HT1080 (cell line): ENCODE measurements around the gene CTNNBL1. TPM values are rescaled to one million over a fixed set of nuclear protein-coding genes. Genes with fewer than 3 reads are reported as not detected.
"Not testable (repeated sequence)": the region's sequence is repeated elsewhere in the genome, so short reads cannot be mapped to it uniquely, and the experiment has no call there.

ENCODE experiments used
- DNase-seq: peaks from one replicate; pipeline ENCODE4 v3.0.0-alpha.2; 2015; ENCODE audit warnings: low read depth
- total RNA-seq: library from RNA; depleted of rRNA; stranded (reverse); fragments of >200 nt; shearing (Covaris generic); gene quantifications from 2 replicates; pipeline ENCODE4 v1.2.3, GENCODE V29; 2014

The CTNNBL1 gene
- total RNA-seq, 1 experiment from 2014 or later = 43.1 TPM

DNA sequence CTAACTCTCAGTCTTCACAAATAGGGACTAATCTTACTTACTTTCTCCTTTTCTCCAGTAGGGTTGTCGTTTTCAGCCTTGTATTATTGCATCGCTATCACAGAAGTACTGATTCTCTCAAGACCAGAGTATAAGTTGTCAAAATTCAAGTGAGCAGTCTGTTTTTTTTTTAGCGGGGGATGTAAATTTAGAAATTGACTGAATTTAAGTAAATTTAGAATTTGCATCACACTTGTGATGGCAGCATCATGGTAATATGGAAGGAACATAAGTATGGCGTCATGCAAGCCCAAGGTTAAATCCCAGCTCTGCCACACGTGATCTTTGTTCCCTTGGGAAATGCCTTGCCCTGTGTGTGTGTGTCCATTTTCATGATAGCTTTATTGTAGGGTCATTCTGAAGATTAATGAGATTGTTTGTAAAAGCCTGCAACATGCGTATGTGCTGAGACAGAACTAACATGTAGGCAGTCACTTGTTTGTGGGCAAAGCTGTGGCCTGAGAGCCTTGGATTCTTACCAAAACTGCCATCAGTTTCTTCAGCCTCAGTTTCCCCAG lies 156.3 kb downstream of the CTNNBL1 start:
- no peak for DNase-seq

DNA sequence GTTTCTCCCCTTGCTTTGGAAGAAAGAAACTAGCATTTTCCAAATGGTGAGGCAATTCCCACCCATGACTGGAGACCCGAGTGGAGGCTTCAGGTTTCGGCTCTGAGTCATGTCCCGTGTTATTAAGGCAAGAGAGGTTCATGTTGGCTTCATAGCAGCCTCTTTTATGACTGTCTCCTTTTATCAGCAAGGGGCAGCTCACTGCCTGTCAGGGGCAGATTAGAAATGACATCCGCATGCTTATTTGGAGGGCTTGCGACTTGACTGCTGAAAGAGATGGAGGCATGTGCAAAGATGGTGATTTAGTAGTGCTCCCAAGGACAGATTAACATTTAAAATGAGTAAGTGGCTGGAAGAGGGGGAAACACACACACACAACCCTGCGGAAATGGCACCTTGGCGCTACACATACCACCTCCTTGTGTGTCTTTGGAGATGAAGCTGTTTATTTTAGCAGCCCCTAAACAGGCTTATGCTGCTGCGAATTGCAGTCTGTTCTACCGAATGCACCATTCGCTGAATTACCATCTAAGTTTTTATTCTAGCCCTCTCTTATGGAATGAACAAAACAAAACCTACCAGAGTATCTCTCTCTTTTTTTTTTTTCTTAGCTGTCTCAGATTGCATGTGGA lies 157.0 kb downstream of the CTNNBL1 start:
- no peak for DNase-seq

DNA sequence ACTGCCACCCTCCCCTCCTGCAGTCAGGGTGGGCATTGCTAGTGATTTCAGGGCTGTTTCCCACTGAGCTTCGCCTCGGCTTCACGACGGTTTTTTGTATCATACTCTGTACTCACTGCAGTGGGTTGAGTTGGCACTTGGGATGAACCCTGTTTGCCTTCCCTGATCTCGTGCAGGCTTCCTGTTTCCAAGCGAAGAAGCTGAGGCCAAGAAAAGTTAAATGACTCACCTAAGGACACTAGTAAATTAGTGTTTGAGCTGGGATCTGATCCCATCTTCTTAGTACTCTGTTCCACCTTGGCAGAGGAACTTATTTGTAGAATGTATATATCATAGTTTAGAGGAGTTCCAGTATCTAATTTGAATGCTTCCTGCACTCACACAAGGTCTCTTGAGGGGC lies 158.8 kb downstream of the CTNNBL1 start:
- peak; percentile 8 for DNase-seq

DNA sequence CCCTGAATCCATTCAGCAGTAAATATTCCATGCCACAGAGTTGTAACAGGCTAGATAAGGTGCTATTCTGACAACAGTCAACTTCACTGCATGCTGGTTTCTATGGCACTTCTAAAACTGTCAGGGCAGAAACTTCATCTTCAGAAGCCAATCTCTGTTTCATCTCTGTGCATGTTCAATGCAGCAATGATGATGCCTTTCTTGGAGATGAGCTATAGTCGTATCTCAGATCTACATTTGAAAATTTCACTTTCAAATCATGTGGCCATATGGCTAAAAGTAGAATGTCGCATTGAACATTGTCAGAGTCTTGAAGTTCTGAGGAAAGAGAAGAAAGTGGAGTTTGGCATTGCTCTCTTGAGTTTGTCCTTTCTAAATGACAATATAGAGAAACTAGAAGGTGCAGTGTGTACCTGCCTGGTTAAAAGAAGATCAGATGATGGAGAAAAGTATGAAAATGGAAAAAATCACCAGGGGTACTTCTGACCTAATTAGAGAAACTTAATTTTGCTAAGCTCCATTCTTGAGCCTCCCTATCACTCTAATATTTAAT lies 160.1 kb downstream of the CTNNBL1 start:
- DNase-seq = no peak

DNA sequence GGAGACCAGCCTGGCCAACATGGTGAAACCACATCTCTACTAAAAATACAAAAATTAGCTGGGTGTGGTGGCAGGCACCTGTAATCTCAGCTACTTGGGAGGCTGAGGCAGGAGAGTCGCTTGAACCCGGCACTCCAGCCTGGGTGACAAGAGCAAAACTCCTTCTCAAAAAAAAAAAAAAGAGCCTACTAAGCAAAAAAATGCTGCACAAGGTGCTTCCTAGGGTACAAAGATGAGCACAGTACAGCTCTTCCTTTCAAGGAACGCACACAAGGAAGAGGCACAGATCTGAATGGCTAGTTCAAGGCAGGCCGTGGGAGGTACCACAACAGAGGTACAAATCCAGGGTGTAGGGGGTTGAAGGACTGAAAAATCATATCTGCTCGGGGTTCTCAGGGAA lies 162.2 kb downstream of the CTNNBL1 start:
- DNase-seq = not testable (repeated sequence)

DNA sequence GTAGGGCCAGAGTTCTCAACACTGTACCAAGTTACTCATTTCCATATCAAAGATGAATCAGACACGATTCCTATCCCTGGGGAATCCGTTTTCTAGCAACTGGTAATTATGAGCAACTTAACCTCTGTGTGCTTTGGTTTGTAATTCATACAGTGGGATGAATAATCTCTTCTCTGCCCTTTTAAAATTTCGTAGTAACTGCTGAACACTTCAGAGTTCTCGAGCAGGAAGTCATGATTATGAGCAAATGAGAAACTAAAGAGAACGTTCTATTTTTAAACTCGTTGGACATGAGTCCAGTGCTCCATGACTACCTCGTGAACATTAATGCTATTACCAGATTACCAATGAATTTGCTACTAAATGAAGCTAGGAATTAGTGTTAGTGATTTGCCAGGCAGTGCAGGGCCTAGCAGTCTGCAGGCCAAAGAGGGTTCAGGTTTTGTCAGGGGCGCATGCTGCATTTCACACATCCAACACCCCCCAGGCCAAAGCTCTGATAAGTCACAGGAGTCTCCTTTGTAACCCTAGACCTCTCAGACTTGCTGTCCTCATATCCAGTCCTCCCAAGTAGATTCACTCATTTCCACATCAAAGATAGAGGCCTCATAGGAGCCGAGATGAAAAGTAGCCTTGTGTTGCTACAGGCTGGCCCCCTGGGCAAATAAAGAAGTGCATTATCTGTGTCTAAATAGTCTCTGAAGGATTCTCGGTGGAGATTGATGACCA lies 163.3 kb downstream of the CTNNBL1 start:
- peak; percentile 24 for DNase-seq

DNA sequence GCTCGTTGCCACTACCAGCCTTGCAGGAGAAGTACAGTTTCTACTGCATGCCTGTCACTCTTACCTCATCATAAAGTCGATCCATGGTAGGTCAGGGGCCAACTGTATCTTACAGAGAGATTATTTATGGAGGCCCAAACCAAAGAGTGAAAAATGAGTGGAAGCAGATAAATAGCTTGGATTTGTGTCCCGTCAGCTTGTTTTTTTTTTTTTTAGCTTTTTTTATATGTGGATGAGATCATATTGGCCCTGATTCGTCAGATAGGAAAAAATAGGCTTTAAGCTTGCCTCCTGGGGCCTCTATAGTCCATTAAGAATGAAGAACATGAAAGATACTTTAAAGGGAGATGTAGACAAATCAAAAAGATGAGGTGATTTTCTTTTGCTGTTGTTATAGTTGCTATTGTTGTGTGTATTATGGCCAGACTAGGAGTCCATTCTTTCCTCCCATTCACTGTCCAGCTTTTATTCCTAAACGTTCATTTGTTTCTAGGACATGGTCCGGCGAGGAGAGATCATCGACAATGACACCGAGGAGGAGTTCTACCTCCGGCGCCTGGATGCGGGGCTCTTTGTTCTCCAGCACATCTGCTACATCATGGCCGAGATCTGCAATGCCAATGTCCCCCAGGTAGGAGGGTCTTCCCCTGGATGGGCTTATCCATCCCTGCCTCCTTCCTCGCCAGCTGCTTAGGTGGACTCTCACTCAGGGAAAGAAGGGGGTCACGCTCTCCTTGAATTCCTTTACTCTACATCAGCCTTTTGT lies 165.8 kb downstream of the CTNNBL1 start:
- DNase-seq = no peak

DNA sequence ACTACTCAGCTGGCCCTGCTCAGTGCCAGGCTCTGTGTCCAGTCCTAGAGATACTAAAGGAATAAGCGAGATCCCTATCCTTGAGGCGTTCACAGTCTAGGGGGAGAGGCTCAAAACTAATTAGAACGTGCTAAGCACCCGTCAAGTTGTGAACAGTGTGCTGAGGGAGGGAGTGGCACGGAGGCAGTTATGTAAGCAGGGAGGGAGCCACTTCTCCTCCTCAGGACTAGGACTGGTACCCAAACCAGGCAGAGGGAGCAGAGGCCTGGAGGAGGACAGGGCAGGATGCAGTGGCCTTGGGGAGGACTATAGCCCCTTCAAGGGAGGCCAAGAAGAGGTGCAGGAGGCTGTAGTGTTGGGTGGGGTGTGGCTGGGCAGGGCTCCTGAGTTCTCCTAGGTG lies 169.5 kb downstream of the CTNNBL1 start:
- DNase-seq = no peak

DNA sequence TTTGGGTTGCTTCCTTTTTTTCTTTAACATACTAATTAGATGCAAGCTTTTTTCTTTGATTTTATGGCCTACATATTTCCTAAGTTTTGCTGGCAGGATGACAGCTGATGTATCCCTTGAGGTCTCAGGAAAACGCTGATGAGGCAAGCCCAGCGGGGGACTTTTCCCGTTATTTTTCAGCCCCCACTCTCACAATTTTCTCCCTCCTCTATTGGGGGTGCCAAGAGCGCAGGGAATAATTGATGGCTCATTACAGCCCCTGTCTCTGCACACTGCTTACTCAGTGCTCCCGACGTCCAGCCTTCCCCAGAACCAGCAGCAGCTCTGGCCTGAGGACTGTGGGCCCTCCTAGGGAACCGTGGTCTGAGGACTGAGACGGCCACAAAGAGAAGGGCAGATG lies 170.5 kb downstream of the CTNNBL1 start:
- no peak for DNase-seq

DNA sequence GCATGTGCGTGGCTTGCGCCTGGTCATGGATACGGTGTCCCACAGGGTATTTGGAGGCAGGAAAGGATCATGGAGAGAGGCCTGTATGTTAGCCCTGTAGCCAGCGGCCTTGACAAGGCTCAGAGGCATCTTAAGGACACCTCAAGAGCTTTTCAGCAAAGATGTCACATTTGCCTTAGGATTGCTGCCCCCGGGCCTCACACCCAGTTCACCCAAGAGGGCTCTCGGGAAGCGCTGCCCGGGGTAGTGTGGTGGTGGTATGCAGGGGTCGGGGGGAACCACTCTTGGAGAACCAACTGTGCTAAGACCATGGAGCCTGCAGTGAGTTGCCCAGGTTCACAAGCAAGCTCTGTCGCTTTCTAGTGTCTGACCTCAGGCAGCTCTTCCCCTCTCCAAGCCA lies 172.2 kb downstream of the CTNNBL1 start:
- no peak for DNase-seq

DNA sequence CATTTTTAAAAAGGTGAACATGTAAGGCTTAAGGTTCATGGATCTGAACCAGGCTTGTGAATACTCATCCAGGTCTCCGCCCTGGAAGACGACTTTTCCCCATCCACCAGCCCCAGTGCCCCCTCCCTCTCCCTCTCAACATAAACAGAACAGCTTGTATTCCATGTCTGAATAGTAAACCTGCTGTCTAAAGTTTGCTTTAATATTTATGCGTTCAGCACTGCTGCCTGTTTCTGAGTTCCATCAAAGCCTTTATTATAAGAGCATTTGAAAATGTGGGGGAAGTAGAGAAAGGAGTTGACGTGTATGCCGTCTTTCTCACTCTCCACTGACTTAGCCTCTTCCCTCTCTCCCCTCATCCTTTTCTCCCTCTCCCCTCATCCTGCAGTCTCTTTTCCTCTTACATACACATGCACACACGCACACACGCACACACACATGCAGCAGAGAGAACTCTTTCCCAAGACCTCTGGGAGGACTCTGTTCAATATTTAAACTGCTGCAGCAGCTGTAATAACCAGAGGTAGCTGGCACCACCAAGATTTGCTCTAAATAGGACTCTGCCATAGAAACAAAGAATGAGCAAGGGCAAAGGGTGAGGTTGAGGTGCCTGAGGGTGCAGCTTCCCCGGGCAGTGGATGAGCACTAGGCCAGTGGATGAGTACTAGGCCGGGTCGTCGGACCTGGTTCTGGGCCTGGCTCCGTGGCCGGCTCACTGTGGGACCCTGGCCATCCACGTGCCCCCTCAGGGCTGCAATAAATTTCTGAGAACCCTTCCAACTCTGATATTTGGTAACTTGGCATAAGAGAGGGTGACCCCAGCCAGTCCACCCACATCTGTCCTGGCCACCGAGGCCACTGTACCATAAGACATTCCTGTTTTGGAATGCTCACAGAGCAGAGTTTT lies 173.7 kb downstream of the CTNNBL1 start:
- no peak for DNase-seq

DNA sequence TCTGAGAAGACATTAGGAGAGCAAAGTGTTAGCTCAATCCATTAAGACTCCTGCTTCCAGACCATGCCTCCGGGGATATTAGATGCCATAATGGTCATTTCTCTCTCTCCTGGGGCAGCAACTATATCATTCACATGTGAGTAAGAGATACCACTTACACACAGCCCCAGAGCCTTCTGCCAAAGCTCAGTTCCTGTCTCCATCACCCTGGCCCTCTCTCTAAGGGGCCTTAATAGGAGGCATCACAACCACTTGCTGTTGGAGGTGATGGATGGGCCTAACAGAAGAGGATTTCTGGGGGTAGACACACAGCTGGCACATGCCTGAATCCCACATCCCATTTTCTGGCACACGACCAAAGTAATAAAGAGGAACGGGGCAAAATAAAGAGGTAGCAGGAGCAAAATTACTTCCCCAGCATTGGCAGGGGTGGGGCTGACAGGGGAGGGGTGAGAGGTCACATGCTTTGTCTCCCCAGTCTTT lies 175.1 kb downstream of the CTNNBL1 start:
- DNase-seq = no peak

DNA sequence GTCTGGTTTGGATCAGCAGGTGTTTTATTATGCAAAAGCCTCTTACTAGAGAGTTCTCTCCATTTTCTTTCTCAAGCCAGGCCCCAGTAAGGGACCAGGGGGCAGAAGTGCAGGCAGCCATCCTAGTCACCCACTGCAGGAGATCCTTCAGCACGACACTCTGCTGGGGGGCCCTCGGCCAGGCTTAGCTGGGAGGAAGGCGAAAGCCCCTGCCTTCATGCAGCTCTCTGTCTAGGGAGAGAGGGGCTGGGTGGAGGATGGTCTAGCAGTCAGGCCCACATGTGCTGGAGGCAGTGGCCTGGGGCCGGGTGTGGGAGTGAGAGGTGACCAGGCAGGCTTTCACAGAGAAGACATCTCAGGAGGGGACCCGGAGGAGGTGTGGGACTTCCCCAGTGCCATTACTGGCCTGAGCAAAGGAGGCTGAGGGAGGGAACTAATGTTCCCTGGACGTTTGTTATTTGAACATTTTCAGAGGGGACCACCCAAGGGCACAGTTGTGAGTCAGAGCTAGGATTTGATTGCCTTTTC lies 175.6 kb downstream of the CTNNBL1 start:
- DNase-seq = no peak

DNA sequence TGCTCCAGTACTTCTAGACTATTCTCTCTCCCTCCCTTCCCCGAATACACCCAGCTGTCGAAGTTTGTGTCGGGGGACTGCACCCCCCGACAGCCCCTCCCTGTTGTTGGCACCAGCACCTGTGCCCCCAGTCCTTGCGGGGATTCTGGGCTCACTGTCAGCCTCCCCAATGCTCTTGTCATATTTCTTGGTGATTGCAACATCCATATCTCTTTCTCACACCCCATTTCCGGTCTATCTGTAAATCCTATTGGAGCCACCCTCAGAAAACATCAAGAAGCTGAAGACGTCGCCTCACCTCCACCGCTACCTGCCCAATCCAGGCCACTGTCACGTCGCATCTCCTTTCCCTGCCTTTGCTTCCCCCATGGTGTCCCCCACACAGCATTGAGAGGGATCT lies 176.5 kb downstream of the CTNNBL1 start:
- DNase-seq = no peak

DNA sequence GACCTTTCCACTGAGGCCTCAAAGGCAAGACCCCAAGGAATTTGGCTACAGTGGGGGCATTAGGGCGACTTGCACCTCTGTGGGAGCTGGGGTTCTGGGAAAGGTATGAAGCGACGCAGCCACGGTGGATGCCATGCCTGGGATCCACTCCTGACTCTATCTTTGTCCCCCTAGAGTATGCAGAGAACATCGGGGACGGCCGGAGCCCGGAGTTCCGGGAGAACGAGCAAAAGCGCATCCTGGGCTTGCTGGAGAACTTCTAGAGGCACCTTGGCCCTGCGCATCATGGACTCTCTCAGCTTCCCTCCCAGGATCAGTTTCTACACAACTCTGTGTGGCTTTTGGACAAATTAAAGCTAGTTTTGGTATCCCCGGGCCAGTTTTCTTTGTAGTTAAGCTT lies 177.9 kb downstream of the CTNNBL1 start:
- DNase-seq = no peak

DNA sequence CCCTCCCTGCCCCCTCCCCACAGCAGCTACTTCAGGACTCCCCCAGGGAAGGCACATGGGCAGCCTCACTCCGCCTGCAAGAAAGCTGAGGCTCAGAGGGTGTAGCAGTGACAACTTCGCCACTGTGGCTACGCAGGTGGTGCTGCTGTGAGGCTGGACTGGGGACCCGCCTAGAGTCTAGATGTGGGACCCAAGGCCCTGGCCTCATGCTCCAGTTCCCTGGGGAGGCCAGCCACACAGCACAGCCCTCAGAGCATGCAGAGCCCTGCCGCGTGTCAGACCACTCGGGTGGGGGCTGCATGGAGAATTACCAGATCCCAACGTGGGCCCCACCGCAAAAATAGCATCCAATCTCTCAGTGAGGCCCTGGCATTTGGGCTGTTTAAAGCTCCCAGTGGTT lies 178.3 kb downstream of the CTNNBL1 start:
- no peak for DNase-seq

DNA sequence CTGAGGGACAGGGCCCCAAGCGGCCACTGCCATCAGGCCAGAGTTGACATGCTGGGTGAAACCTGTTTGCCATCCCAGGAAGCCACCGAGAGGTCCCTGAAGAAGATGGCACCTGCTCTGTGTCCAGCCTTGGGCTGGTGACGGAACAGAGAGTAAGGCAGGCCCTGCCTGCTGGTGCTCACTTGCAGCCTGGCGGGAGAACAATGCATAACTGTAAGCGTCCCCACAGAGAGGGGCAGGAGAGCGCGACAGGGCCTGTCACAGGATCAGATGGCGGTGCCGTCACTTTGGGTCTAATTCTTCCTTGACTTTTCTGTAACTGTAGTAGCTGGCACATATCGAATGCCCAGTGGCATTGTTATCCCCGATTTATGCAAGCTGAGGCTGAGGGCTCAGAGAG lies 180.1 kb downstream of the CTNNBL1 start:
- DNase-seq = no peak

DNA sequence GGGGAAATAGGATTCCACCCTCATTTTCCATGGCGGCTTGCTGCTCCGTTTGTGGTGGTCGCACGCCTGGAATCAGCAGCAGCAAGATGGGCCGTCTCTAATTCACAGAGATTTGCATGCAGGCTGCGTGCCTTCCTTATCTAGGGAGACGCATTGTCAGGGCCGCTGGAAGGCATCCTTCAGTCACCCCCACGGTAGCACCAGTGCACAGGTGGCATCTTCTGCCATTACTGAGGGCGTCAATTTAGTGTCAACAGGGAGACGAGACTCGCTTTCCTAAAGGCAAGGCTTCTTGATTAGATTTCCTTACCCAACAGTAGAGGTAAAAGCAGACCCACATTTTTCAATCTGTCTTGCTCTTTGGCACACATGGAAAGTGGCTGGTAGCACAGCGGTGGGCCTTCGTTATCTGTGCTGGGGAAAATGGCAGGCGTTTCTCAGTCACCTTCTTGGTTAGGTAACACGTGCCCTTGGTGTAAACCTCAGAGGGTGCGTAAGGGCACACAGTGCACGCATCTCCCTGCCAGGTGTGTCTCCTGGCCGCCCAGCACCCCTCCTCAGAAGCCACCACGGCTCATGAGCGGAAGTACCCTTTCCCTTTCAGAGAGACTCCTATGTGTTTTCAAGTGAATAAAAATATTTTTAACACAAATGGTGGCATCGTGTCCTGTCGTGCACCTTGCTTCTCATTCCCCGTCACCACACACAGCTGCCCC lies 181.8 kb downstream of the CTNNBL1 start:
- no peak for DNase-seq

DNA sequence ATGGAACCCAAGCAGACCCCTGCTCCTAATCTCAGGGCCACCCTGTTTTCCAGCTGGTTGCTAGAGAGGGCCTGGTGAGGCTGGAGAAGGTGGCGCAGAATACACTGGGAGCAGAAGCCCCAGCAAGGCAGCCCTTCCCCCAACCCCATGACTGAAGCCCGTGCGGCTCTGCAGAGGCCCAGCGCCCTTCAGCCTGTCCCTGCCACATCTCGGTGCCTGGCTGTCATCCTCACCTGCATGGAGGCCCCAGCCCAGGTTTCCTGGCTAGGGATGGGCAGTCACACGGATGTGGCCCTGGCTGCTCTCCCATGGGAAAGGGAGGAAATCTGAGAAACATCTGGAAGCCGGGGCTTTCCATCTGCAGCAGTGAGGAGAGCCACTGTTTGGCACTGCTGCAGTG lies 183.0 kb downstream of the CTNNBL1 start:
- no peak for DNase-seq
